Fibroblast of mammary gland (primary cell): ENCODE results near the gene ZNF714.

Source experiments
- DNase-seq: peaks from one replicate; pipeline ENCODE4 v3.0.0-alpha.2; 2010; ENCODE audit warnings: low read depth
- H3K4me3 ChIP-seq: 2 replicates; pipeline ENCODE4 v1.5.1; 2011; ENCODE audit warnings: low read depth, mild to moderate bottlenecking, low read length, moderate library complexity; ENCODE audit not compliant: control insufficient read depth
- CTCF ChIP-seq: conservative IDR thresholded peaks from 2 replicates; pipeline ENCODE4 v1.5.1; 2011; ENCODE audit warnings: low read depth, low read length, inconsistent platforms; ENCODE audit not compliant: control insufficient read depth, insufficient read depth

Gene ZNF714

DNA sequence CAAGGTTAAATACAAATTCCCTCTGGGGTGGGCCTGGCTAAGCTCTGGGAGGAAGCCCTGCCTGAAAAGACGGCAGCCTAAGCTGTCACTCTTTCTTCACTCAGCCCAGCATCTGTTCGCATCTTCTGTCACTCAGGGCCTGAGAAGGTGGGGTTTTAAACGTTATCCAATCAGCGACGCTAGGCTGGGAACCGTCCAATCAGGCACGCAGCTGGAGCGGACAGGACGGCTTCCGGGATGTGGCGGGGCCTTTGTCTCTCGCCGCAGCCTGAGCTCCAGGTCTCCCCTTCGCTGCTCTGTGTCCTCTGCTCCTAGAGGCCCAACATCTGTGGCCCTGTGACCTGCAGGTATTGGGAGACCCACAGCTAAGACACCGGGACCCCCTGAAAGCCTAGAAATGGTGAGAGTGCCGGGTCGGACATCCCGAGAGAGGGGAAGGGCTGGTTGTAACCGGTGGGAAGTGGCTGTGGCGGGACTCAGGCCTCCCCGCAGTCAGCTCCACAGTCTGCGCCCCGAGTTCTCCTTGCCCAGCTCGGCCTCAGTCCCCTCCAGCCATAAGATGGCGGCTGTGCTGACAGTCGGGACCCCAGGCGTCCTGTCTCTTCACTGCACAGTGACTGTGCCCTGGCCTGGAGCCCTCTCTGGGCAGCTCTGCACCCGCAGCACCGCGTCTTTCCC lies 59.9 kb downstream of the ZNF714 start, which contains the start of gene ZNF431:
Gene ZNF431 (plus strand): TSS at position 254 of the 678 bp plus-strand sequence. CDS start 144 bp downstream, at position 398.
- peak within 1 kb of the TSS; percentile 71 for H3K4me3 ChIP-seq
- TF ChIP-seq CTCF = no peak
- peak; percentile 94 for DNase-seq

- no peak overlapping the region for H3K4me3 ChIP-seq
- TF ChIP-seq CTCF = no peak
- DNase-seq = no peak
Observed at GRCh38 chr19:21143428-21143827, 61.4 kb downstream of the ZNF714 start.

GRCh38 chr19:21143854-21144253 lies 61.9 kb downstream of the ZNF714 start:
- no peak overlapping the region for H3K4me3 ChIP-seq
- TF ChIP-seq CTCF = no peak
- DNase-seq = peak; percentile 28

- DNase-seq = peak; percentile 2
- no peak for TF ChIP-seq CTCF
- H3K4me3 ChIP-seq = no peak overlapping the region
Observed at GRCh38 chr19:21147540-21147939, 65.5 kb downstream of the ZNF714 start.

- no peak for DNase-seq
- no peak overlapping the region for H3K4me3 ChIP-seq
- TF ChIP-seq CTCF = no peak
Observed at GRCh38 chr19:21148681-21149080, 66.7 kb downstream of the ZNF714 start.

DNA sequence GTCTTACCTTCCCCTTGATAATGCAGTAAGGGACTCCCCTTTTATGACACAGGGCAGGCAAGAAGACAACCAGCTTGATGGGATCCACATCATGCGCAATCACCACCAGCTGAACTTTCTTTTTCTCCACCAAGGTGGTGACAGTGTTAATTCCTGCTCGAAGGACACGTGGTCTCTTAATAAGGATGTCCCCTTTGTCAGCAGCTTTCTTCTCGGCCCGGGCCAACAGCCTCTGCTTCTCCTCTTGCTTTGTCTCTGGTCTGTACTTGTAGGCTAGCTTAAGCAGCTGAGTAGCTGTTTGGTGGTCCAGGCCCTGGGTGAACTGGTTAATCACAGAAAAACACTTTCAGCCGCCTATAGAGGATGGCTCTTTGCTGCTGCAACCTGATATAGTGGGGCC lies 67.9 kb downstream of the ZNF714 start:
- DNase-seq = no peak
- H3K4me3 ChIP-seq = no peak overlapping the region
- TF ChIP-seq CTCF = no peak
